CD4-positive, CD25-positive, alpha-beta regulatory T cell (primary cell): ENCODE results near the gene CSNK2A2. TPM values are rescaled to one million over a fixed set of nuclear protein-coding genes. Genes with fewer than 3 reads are reported as not detected.

ENCODE experiments used
- ATAC-seq, 2 donors: fragments of 150-1000 bp; cut with Tn5 transposase; one replicate each; pipeline ENCODE4 v1.10.0; 2021; ENCODE audit warnings: low read depth in 2 of 2, moderate number of reproducible peaks in 2 of 2, moderate library complexity in 1 of 2
- DNase-seq, 3 donors: peaks; one replicate each; pipeline versions ENCODE4 v3.0.0 to v3.0.0-alpha.2; 2012 to 2022; ENCODE audit warnings: mixed read lengths in 1 of 3
- H3K27ac ChIP-seq: one replicate; pipeline ENCODE4 v1.7.0; 2013; ENCODE audit warnings: mild to moderate bottlenecking, low read length; ENCODE audit not compliant: insufficient read depth, poor library complexity, severe bottlenecking
- H3K27me3 ChIP-seq: one replicate; pipeline ENCODE4 v1.7.0; 2013; ENCODE audit warnings: low read length; ENCODE audit not compliant: control insufficient read depth, insufficient read depth
- H3K36me3 ChIP-seq: one replicate; pipeline ENCODE4 v1.7.0; 2013; ENCODE audit warnings: mild to moderate bottlenecking, low read length, moderate library complexity; ENCODE audit not compliant: control insufficient read depth, insufficient read depth
- H3K4me1 ChIP-seq: 2 replicates; pipeline ENCODE4 v1.7.0; 2013; ENCODE audit warnings: mild to moderate bottlenecking, low read length; ENCODE audit not compliant: insufficient read depth, control insufficient read depth, poor library complexity, severe bottlenecking
- H3K4me3 ChIP-seq: one replicate; pipeline ENCODE4 v1.7.0; 2013; ENCODE audit warnings: low read depth, mild to moderate bottlenecking, low read length, moderate library complexity
- H3K9me3 ChIP-seq, 2 experiments: 1 replicate in 1 of 2; 2 replicates in 1 of 2; pipeline ENCODE4 v1.7.0; 2013; ENCODE audit warnings: low read length in 2 of 2, mild to moderate bottlenecking in 1 of 2, moderate library complexity in 1 of 2; ENCODE audit not compliant: control insufficient read depth in 2 of 2
- H3K27ac Mint-ChIP-seq, 3 donors: one replicate each; pipeline ENCODE4 v1.8.0; 2020 to 2022; ENCODE audit warnings: mild to moderate bottlenecking in 3 of 3, mixed read lengths in 3 of 3, moderate library complexity in 2 of 3
- H3K27me3 Mint-ChIP-seq: one replicate; pipeline ENCODE4 v1.8.0; 2022; ENCODE audit warnings: mild to moderate bottlenecking, mixed read lengths
- H3K36me3 Mint-ChIP-seq: one replicate; pipeline ENCODE4 v1.8.0; 2020; ENCODE audit warnings: mixed read lengths
- H3K4me1 Mint-ChIP-seq, 4 donors: one replicate each; pipeline ENCODE4 v1.8.0; 2020 to 2022; ENCODE audit warnings: mixed read lengths in 4 of 4, mild to moderate bottlenecking in 1 of 4
- H3K4me3 Mint-ChIP-seq, 4 donors: one replicate each; pipeline ENCODE4 v1.8.0; 2020 to 2022; ENCODE audit warnings: mild to moderate bottlenecking in 4 of 4, mixed read lengths in 4 of 4, moderate library complexity in 3 of 4
- H3K9me3 Mint-ChIP-seq, 7 donors: one replicate each; pipeline ENCODE4 v1.8.0; 2020 to 2022; ENCODE audit warnings: mixed read lengths in 7 of 7, mild to moderate bottlenecking in 3 of 7, moderate library complexity in 2 of 7
- polyA plus RNA-seq, 4 donors: library from polyadenylated mRNA; unstranded; fragments of 300-500 nt; fragmentation: Illumina TruSeq; gene quantifications; one replicate each; pipeline ENCODE4 v1.2.3, GENCODE V29; 2021
- total RNA-seq: library from RNA; stranded (reverse); gene quantifications from one replicate; pipeline ENCODE4 v1.2.3, GENCODE V29; 2022

CSNK2A2 gene
- total and polyA plus RNA-seq, 5 donors from 2014 or later = 7.9 to 57.3 (median 10.2) TPM

DNA sequence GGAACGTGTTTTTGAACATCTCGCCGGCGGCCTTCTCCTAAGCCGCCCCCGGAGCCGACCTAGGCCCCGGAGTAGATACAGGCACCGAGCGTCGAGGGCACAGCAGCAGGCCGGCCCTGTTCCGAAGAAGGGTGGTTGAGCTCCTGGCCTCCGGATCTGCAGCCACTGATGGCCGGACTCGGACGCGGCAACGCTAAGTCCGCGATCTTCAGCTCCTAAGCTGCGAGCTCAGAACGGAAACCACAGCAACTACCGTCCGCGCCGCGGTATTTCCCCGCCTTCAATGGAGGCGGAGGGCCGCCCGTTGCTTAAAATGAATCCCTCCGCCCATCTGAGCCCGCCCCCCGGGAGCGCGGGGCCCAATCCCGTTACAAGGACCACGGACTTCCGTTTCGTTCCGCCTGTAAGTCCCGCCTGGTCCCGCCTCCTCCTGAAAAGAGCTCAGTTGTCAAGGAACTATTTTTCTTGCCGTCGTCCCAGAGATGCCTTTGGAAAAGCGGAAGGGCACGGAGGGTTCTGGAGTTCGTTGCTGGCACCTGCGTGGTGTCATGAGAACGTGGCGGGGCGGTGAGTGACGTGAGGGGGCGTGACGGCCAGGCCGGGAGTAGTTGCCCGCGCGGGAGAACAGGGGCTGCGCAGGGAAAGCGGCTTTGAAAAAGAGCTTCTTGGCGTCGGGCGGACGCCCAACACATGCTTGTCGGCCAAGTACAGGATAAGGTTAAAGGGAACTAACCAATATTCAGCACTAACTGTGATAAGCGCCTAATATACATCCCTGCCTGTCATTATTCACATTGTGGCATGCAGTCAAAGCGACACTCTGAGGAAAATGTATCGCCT, 68.6 kb downstream of the CSNK2A2 start, which contains the start of gene CFAP20:
CFAP20 (minus strand) TSS at position 285 of the 840 bp plus-strand sequence; CDS start at position 19, 266 bp downstream.
- Histone ChIP-seq H3K4me3 (peak within 1 kb of the TSS; percentile 93), H3K27ac (peak within 1 kb of the TSS; percentile 91), H3K36me3 (no peaks in the 10 kb centered on the region), H3K27me3 (no peaks in the 10 kb centered on the region), H3K9me3 (no peaks in the 10 kb centered on the region), H3K4me1 (peaks cover 46% of the 10 kb centered on the region)
- H3K4me1 Mint-ChIP-seq = peaks cover 24 to 50% (median 30%) of the 10 kb centered on the region in 4 donors
- H3K36me3 Mint-ChIP-seq = no peaks in the 10 kb centered on the region
- H3K9me3 Mint-ChIP-seq = peaks cover 0 to 3% (median 0%) of the 10 kb centered on the region in 7 donors
- peak; percentile 89 for ATAC-seq
- peak; percentile 93 to 100 (median 97) for DNase-seq
- H3K27me3 Mint-ChIP-seq = peaks cover 5% of the 10 kb centered on the region
- peak within 1 kb of the TSS; percentile 96 to 97 (median 97) for H3K27ac Mint-ChIP-seq
- H3K4me3 Mint-ChIP-seq = peak within 1 kb of the TSS; percentile 89 to 96 (median 94)

DNA sequence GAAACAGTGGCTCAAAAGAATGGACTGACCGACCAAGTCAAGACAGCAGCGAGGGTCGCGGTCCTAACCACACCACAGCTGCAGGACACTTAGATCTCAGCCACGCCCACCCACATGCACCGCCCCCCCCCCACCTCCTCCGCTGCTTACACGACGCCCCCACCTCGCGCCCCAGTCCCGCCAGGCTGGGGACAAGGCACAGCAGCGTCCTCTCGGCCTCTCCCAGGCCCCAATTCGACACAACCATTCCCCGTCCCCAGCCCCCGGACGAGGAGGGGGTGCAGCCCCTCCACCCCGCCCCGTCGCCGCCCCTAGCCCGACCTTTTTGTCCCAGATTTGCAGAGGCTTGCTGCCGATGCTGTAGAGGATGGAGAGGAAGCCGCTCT, 69.2 kb downstream of the CSNK2A2 start:
- Histone ChIP-seq H3K27me3 (no peaks in the 10 kb centered on the region), H3K36me3 (no peaks in the 10 kb centered on the region), H3K27ac (peak overlapping the region; percentile 91), H3K9me3 (no peaks in the 10 kb centered on the region), H3K4me1 (peaks cover 52% of the 10 kb centered on the region), H3K4me3 (peak overlapping the region; percentile 93)
- Mint-ChIP-seq H3K27ac (peak overlapping the region; percentile 96 to 97 (median 97)), H3K4me3 (peak overlapping the region; percentile 89 to 96 (median 94)), H3K9me3 (peaks cover 0 to 3% (median 0%) of the 10 kb centered on the region in 7 donors), H3K27me3 (peaks cover 5% of the 10 kb centered on the region), H3K36me3 (no peaks in the 10 kb centered on the region), H3K4me1 (peaks cover 27 to 56% (median 36%) of the 10 kb centered on the region in 4 donors)
- ATAC-seq (no peak), DNase-seq (peak in 2 of 3 donors; percentile 24 to 26)

DNA sequence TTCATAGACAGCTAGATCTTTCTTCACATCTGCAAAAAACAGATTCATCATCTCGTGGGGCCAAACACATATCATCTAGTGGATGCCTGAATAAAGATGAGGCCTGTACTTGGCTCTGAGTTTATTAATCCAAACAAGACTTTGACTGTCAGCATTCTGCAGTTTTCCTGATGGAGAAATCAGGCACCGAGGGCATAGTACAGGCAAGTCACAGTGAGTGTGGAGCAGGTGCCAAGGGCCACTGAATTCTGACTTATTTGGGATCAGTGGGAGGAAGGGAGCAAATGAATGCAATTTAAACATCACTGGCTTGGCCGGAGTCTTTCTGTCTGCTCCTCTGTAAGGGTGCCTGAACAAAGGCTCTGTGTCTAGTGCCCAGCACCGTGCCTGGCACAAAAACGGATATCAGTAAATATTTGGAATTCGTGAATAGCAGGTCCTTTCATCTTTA, 69.7 kb downstream of the CSNK2A2 start:
- H3K27me3 ChIP-seq = no peaks in the 10 kb centered on the region
- H3K36me3 Mint-ChIP-seq = no peaks in the 10 kb centered on the region
- H3K27ac ChIP-seq = peak overlapping the region; percentile 91
- peak overlapping the region; percentile 89 to 97 (median 96) for H3K27ac Mint-ChIP-seq
- H3K4me1 ChIP-seq = peaks cover 52% of the 10 kb centered on the region
- ATAC-seq (no peak), DNase-seq (no peak)
- peak overlapping the region; percentile 93 for H3K4me3 ChIP-seq
- no peaks in the 10 kb centered on the region for H3K9me3 ChIP-seq
- H3K36me3 ChIP-seq = no peaks in the 10 kb centered on the region
- peaks cover 29 to 57% (median 38%) of the 10 kb centered on the region in 4 donors for H3K4me1 Mint-ChIP-seq
- H3K27me3 Mint-ChIP-seq = peaks cover 5% of the 10 kb centered on the region
- peak overlapping the region; percentile 89 to 96 (median 94) for H3K4me3 Mint-ChIP-seq
- H3K9me3 Mint-ChIP-seq = peaks cover 0 to 3% (median 0%) of the 10 kb centered on the region in 7 donors

DNA sequence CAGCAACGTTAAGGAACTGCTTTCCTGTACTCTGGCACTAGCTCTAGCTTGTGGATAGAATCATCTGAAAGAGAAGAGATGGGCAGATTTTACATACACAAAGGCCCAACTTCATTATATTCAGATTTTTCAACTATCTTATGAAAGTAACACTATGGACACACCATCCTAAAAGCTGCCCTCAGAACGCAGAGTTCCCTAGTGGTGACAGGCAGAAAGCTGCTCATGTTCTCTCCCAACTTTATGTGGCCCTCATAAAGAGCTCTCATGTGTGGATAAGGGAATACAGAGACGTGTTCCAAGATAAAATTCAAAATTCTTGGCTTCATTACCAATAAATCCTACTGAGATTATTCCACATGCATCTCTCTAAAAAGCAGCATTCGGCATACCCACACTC, 70.3 kb downstream of the CSNK2A2 start:
- Histone ChIP-seq H3K36me3 (no peaks in the 10 kb centered on the region), H3K27ac (peak overlapping the region; percentile 91), H3K9me3 (no peaks in the 10 kb centered on the region), H3K27me3 (no peaks in the 10 kb centered on the region), H3K4me1 (peaks cover 52% of the 10 kb centered on the region), H3K4me3 (peak overlapping the region; percentile 93)
- peaks cover 29 to 61% (median 40%) of the 10 kb centered on the region in 4 donors for H3K4me1 Mint-ChIP-seq
- DNase-seq = no peak
- peak overlapping the region; percentile 89 to 96 (median 94) for H3K4me3 Mint-ChIP-seq
- H3K27ac Mint-ChIP-seq = peak overlapping the region; percentile 64 to 97 (median 96)
- no peaks in the 10 kb centered on the region for H3K36me3 Mint-ChIP-seq
- no peak for ATAC-seq
- H3K9me3 Mint-ChIP-seq = peaks cover 0 to 3% (median 0%) of the 10 kb centered on the region in 7 donors
- H3K27me3 Mint-ChIP-seq = peaks cover 5% of the 10 kb centered on the region

DNA sequence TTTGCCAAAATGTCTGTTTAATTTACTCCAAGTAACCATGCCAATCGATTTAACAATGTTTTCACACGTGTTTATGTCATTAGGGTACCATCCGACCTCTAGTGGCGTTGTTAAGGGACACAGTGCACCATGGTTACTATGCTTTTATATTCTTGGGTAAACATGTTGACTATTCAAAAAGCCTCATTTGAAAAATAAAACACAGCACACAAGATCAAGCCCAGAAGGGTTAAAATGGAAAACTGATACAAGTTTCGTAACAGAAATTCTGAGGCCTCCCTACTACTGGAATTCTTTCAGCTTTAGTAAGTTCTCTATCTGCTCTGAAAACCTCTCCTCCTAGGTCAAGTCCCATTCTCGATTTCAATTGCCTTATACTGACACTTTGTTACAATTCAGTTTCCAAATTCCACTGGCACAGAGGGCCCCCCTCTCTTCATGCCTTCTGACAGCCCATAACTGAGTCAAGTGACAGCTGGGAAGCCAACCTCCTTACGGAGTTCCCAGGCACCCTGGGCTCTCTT, 70.8 kb downstream of the CSNK2A2 start:
- no peaks in the 10 kb centered on the region for H3K36me3 ChIP-seq
- ATAC-seq = peak; percentile 49 to 53
- Mint-ChIP-seq H3K4me1 (peaks cover 29 to 66% (median 42%) of the 10 kb centered on the region in 4 donors), H3K4me3 (peak overlapping the region; percentile 89 to 96 (median 94)), H3K27me3 (peaks cover 5% of the 10 kb centered on the region), H3K27ac (peak overlapping the region; percentile 64 to 97 (median 96)), H3K36me3 (no peaks in the 10 kb centered on the region), H3K9me3 (peaks cover 0 to 3% (median 0%) of the 10 kb centered on the region in 7 donors)
- peak overlapping the region; percentile 91 for H3K27ac ChIP-seq
- H3K27me3 ChIP-seq = no peaks in the 10 kb centered on the region
- peak; percentile 32 to 81 (median 72) for DNase-seq
- H3K4me3 ChIP-seq = peak overlapping the region; percentile 93
- peaks cover 52% of the 10 kb centered on the region for H3K4me1 ChIP-seq
- H3K9me3 ChIP-seq = no peaks in the 10 kb centered on the region

DNA sequence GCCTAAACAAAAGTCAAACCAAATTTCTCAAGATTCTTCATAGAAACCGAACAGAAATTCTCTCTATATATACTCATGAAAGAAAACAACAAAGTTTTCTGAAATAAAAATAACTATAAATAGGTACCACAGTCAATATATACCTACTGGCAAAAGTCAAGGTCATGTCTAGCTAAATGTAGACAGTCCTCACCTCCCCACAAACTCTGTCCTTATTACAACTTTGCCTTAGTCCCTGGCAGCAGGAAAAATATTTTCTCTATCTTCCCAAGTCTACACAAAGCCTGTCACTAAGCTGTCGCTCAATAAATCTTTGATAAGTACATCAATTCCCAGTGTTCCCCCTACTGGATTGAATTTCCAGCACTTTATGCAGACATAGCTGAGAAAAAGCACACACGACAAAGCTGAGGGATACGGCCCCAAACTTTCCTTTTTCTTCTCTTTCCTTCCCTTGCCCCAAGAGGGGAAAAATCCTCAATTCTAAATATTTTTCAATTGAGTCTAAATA, 71.4 kb downstream of the CSNK2A2 start:
- no peak for ATAC-seq
- Mint-ChIP-seq H3K4me3 (peak overlapping the region; percentile 89 to 96 (median 94)), H3K9me3 (peaks cover 0 to 3% (median 0%) of the 10 kb centered on the region in 7 donors), H3K4me1 (peaks cover 29 to 72% (median 48%) of the 10 kb centered on the region in 4 donors), H3K27ac (peak overlapping the region; percentile 64 to 97 (median 96)), H3K27me3 (peaks cover 5% of the 10 kb centered on the region), H3K36me3 (no peaks in the 10 kb centered on the region)
- DNase-seq = no peak
- Histone ChIP-seq H3K36me3 (no peaks in the 10 kb centered on the region), H3K27ac (peak overlapping the region; percentile 91), H3K4me1 (peaks cover 58% of the 10 kb centered on the region), H3K27me3 (no peaks in the 10 kb centered on the region), H3K9me3 (no peaks in the 10 kb centered on the region), H3K4me3 (peak overlapping the region; percentile 93)

DNA sequence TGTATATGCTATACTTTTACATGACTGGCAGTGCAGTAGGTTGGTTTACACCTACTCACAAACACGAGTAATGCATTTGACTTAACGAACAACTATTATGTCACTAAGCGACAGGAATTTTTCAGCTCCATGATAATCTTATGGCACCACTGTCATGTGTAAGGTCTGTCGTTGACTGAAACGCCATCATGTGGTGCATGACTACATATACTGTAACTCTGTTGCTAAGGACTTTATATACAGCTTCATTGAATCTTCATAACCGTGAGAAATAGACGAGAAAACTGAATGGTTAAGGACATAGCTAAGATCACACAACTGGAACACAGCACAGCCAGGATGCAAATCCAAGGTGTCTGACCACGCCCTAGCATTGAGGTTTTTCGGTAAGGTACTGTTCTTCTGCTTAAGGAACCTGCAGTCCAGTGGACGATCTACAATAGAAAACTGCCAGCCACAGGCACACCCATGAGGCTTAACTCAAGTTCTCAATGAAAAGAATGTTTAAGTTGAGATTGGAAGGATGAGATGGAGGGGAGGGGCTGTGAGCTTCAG, 72.0 kb downstream of the CSNK2A2 start:
- peak overlapping the region; percentile 91 to 97 (median 96) for H3K27ac Mint-ChIP-seq
- Histone ChIP-seq H3K9me3 (no peaks in the 10 kb centered on the region), H3K36me3 (no peaks in the 10 kb centered on the region), H3K27me3 (no peaks in the 10 kb centered on the region), H3K4me3 (peak overlapping the region; percentile 93), H3K27ac (peak overlapping the region; percentile 91), H3K4me1 (peaks cover 62% of the 10 kb centered on the region)
- peak overlapping the region; percentile 73 to 94 (median 92) for H3K4me3 Mint-ChIP-seq
- ATAC-seq = no peak
- peak in 1 of 3 donors; percentile 28 for DNase-seq
- peaks cover 0 to 3% (median 0%) of the 10 kb centered on the region in 7 donors for H3K9me3 Mint-ChIP-seq
- H3K27me3 Mint-ChIP-seq = peaks cover 5% of the 10 kb centered on the region
- peaks cover 33 to 76% (median 53%) of the 10 kb centered on the region in 4 donors for H3K4me1 Mint-ChIP-seq
- no peaks in the 10 kb centered on the region for H3K36me3 Mint-ChIP-seq
